ENCODE measurements around the gene CIAPIN1.

Gene CIAPIN1

GRCh38 chr16:57447186-57447962 is at the start of gene CIAPIN1, which contains the start of gene COQ9:
Gene CIAPIN1 (minus strand): TSS chr16:57447385. CDS start chr16:57440928, 6,457 bp downstream.
Gene COQ9 (plus strand): TSS chr16:57447479. CDS start chr16:57447506, 27 bp downstream.
- peak; percentile 93 for DNase-seq

GRCh38 chr16:57493767-57494166 is 46.6 kb upstream of the CIAPIN1 start:
- DNase-seq: no peak

DNA sequence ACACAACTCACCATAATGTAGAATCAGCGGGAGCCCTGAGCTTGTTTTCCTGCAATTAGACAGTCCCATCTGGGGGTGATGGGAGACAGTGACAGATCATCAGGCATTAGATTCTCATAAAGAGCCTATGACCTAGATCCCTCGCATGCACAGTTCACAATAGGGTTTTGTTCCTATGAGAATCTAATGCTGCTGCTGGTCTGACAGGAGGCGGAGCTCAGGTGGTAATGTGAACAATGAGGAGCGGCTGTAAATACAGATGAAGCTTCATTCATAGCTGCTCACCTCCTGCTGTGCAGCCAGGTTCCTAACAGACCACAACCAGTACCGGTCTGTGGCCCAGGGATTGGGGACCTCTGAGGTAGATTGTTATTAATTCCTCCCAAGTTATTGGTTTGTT is 42.0 kb upstream of the CIAPIN1 start:
- no peak for DNase-seq

DNA sequence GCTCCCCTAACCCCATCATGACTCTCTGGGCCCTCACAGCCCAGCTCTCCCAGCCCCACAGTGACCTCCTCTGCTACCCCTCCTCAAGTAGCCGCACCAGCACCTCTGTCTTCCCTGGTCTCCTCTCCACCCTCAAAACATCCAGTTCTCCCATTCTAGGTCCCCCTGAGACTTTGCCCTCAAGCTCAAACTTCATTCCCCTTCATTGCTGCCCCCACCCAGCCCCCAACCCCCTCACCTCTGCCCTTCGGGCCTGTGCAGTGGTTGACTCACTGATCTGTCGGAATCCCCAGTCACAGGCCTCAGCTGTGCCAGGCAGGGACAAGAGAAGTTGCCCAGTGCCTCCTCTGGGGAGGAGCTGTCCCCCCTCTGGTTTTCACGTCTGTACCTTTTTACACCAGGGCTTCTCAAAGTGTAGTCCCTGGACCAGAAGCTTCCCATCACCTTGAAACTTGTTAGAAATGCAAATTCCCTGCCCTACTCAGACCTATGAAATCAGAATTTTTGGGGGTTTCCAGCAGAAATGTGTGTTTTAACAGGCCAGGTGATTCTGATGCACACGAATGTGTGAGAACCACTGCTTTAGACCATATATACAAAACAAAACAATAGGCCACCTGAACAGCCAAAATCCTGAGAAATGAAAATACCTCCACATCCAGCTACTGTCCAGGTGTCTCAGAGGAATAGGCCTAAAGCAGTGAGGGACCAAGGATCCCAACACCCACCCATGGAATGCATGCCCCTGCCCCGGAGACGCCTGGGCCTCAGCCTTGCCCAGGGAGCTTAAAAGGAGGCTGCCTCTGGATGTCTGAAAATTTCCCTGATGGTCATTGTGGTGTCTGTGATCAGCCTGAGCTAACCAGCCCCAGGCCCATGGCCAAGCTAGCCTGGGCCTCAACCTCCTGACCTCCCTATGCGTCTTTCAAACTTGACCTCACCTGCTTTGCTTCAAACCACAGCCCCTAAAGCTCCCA is 40.0 kb upstream of the CIAPIN1 start:
- no peak for DNase-seq

DNA sequence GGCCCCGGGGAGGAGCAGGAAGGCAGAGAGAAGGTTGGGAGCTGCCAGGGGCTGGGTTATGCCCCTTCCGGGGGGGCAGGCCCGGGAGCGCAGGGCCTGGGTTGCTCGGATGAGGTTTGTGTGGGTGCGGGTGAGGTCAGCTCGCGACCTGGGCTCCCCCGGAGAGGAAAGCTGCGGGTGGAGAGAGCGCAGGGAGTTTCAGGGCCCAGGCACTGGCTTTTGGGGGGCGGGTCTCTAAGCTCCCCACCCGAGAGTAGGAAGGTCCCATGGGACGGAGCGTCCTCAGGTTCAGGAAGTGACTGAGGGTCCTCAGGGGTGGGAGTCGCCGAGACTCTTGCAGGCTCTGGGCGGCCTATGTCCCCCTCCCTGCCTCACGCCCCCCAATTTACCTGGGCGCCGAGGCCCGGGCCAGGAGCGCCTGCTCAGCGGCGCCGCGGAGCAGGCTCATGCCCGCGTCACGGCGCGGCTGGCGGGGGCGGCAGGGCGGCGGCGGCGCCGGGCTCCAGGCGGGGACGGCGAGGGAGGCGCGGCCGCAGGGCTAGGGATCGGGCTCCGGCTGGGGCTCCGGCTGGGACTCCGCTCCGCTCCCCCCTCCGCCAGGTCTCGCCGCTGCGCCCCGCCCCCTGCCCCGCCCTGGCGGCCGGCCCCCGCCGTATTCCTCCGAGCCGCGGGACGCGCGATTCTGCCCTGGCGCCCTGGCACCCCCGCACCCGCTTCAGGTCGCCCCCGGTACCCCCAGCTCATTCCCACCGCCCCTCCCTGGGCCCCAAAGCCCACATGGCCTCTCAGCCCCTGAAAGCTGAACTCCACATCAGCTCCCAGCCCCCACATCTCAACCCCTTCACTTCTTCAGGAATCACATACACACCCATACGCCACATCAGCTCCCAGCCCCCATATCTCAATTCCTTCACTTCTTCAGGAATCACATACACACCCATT is 39.0 kb upstream of the CIAPIN1 start, which contains the start of gene DOK4:
Gene DOK4 (minus strand): TSS at position 578 of the 942 bp plus-strand sequence. CDS start 6,986 bp downstream, outside the sequence.
- DNase-seq: peak; percentile 71

GRCh38 chr16:57485091-57485915 is 38.1 kb upstream of the CIAPIN1 start:
- no peak for DNase-seq

DNA sequence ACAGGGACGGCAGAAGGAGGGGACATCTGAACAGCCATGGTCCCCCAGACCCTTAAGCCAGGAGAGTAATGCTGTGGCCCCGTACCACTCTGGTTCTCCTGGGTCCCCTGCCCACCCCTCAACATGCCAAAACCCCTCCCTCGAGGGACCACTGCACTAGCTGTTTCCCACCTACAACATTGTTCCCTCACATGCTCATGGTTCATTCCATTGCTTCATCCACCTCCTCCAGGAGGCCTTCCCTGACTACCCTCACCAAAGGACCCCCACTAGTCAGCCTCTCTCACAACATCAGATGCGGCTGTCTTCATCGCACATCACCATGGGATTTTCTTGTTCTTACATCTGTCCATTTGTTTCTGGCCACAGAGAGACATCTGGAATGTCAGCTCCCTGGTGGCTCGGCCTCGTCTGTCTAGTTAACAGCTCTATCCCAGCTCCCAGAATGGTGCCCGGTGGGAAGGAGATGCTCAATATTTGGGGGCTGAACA is 37.4 kb upstream of the CIAPIN1 start:
- no peak for DNase-seq

- no peak for DNase-seq
These were observed 36.7 kb upstream of the CIAPIN1 start for GRCh38 chr16:57483725-57484514.

DNA sequence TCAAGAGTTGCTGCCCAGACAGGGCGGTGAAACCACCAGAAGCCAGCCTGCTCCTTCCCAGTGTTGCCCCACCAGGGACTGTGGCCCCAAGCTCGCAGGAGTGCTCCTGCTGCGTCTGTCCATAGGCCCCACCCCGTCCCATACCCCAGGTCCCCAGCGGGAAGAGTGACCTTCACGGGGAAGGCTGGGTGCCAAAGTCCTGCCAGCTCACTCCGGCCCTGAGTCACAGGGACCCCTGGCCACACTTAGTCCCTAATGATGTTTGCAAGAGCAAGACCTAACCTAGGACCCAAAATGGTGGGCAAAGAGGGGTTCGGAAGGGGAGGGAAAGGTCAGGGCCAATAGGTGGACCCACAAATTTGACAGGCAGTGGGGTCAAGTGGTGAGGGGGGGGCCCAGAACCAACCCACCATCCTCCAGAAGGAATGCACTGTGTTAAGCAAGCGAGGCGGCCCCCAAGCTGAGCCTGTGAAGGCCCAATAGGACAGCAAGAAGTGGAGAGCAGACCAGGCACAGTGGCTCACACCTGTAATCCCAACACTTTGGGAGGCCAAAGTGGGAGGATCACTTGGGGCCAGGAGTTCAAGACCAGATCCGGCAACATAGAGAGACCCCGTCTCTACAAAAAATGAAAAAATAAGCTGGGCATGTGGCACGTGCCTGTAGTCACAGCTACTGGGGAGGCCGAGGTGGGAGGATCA is 35.8 kb upstream of the CIAPIN1 start:
- DNase-seq: no peak

GRCh38 chr16:57481421-57481820 is 34.2 kb upstream of the CIAPIN1 start:
- DNase-seq: no peak

DNA sequence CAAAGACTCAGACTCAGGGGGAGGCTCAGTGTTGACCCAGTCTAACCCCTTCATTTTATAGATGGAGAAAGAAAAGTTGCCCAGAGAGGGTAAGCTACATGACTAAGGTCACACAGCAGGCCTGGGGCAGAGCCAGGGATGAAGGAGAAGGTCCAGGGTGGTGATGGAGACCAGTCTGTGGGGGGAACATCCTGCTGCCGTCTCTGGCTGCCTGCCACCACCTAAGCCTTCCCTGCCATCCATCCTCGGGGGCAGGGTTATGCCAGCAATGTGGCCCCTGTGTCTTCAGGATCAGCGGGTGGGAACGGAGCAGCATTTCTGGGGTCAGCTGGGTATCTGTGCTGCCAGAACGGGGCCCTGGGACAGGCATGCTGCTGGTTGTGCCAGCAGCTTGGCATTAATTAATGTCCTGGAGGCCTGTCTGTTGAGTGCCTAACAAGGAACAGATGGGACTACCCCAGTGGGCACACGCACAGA is 33.6 kb upstream of the CIAPIN1 start:
- no peak for DNase-seq

GRCh38 chr16:57479976-57480753 is 33.0 kb upstream of the CIAPIN1 start:
- no peak for DNase-seq

- DNase-seq: no peak
These were observed 32.2 kb upstream of the CIAPIN1 start for GRCh38 chr16:57479205-57479975.

GRCh38 chr16:57478396-57479204 is 31.4 kb upstream of the CIAPIN1 start:
- DNase-seq: no peak

GRCh38 chr16:57477531-57478202 is 30.5 kb upstream of the CIAPIN1 start:
- no peak for DNase-seq
